ENCODE results near the gene ANKRD9.
A peak's percentile ranks its signal among the peaks of the same experiment; 100 is the strongest.

Gene ANKRD9

GRCh38 chr14:102510616-102511520 lies 1.3 kb upstream of the ANKRD9 start:
- peak in 1 of 2 experiments; percentile 38 for DNase-seq

GRCh38 chr14:102508774-102509745 lies 516 bp downstream of the ANKRD9 start:
- DNase-seq, result no peak

GRCh38 chr14:102508410-102508773 lies 1.2 kb downstream of the ANKRD9 start:
- DNase-seq, result no peak

- DNase-seq, result no peak
Observed at GRCh38 chr14:102507857-102508312, 1.7 kb downstream of the ANKRD9 start.

GRCh38 chr14:102507081-102507856 lies 2.3 kb downstream of the ANKRD9 start:
- no peak for DNase-seq

GRCh38 chr14:102506626-102506925 lies 3.0 kb downstream of the ANKRD9 start:
- DNase-seq, result no peak

- DNase-seq, result no peak
Observed at GRCh38 chr14:102505775-102506625, 3.6 kb downstream of the ANKRD9 start.

- no peak for DNase-seq
Observed at GRCh38 chr14:102505000-102505619, 4.5 kb downstream of the ANKRD9 start.

- DNase-seq, result no peak
Observed at GRCh38 chr14:102504328-102504999, 5.1 kb downstream of the ANKRD9 start.

- DNase-seq, result no peak
Observed at GRCh38 chr14:102503641-102504327, 5.8 kb downstream of the ANKRD9 start.

- DNase-seq, result no peak
Observed at GRCh38 chr14:102502571-102502970, 7.0 kb downstream of the ANKRD9 start.

- no peak for DNase-seq
Observed at GRCh38 chr14:102501751-102502315, 7.7 kb downstream of the ANKRD9 start.

- no peak for DNase-seq
Observed at GRCh38 chr14:102500713-102501112, 8.9 kb downstream of the ANKRD9 start.

GRCh38 chr14:102500158-102500662 lies 9.4 kb downstream of the ANKRD9 start:
- no peak for DNase-seq

GRCh38 chr14:102499401-102500157 lies 10.0 kb downstream of the ANKRD9 start:
- DNase-seq, result no peak

- no peak for DNase-seq
Observed at GRCh38 chr14:102498678-102499265, 10.8 kb downstream of the ANKRD9 start.

- DNase-seq, result no peak
Observed at GRCh38 chr14:102497998-102498677, 11.4 kb downstream of the ANKRD9 start.
